ENCODE data around the gene ERCC1. TPM values are rescaled to one million over a fixed set of nuclear protein-coding genes. Genes with fewer than 3 reads are reported as not detected.

The ERCC1 gene
- total and polyA plus RNA-seq, 2 of the 13 experiments (the other 11 are each of a cell fraction or from before 2014, with no cell fraction given): 40.0 to 66.4 TPM

- ChIA-PET POLR2A (interaction anchor here (0.6 to 2.1 kb wide), 2 partner anchors 9 to 19 kb away, joined by 3 to 7 read pairs; partner anchors contain the start of gene FOSB), CTCF (ENCODE audit: low intra/inter-chr PET ratio, low total read pairs) (no interaction called here)
- Histone ChIP-seq H3K27me3 (ENCODE audit: control insufficient read depth in 1 of 2, insufficient read depth in 2 of 2, low read length in 2 of 2) (peaks cover 0 to 8% of the 10 kb centered on the region in 2 experiments; a peak in 3 of 5 replicates), H3K4me2 (ENCODE audit: low read depth, low read length) (no peak overlapping the region), H3K4me3 (replicated peaks in 1 of 3; ENCODE audit: insufficient read depth in 1 of 3, low read depth in 2 of 3, low read length in 3 of 3) (no peak overlapping the region), H4K20me1 (ENCODE audit: insufficient read depth, low read length) (no peaks in the 10 kb centered on the region), H3K36me3 (replicated peaks in 1 of 2; ENCODE audit: control insufficient read depth in 1 of 2, insufficient read depth in 2 of 2, low read length in 2 of 2) (no peaks in the 10 kb centered on the region), H3K4me1 (ENCODE audit: insufficient read depth, low read length) (peaks cover 86% of the 10 kb centered on the region), H3K27ac (ENCODE audit: extremely low read length, insufficient read depth, low read length) (no peak overlapping the region), H3K9ac (ENCODE audit: insufficient read depth, low read depth, low read length) (no peak overlapping the region), H3K9me3 (ENCODE audit: low read length) (no peaks in the 10 kb centered on the region), H3K79me2 (ENCODE audit: insufficient read depth, low read length) (no peaks in the 10 kb centered on the region), H2AFZ (ENCODE audit: low read length) (no peak overlapping the region)
- ATAC-seq (no peak), DNase-seq (ENCODE audit: low spot score) (no peak), FAIRE-seq (no peak)
- no TSS peak for BruUV-seq (replicated peaks)
- WGBS (ENCODE audit: low lambda C conversion rate): 49% methylated on average over 3 of the region's 3 CpGs
- in situ Hi-C loops (cut with HindIII; ENCODE audit: extremely low pct_ligation_motif_present, low pct_unique_long_range_greater_than_20kb) (no loop called here), intact Hi-C loops (cut with micrococcal nuclease; ENCODE audit: unreplicated experiment) (no loop called here)
- TF ChIP-seq RFXANK (CRISPR knock-in tag; IDR thresholded peaks at IDR 0.05) (no peak), ZNF121 (CRISPR knock-in tag; IDR thresholded peaks at IDR 0.05) (peak; percentile 80)
Measured at GRCh38 chr19:45448425-45448756, 24.7 kb upstream of the ERCC1 start.

GRCh38 chr19:45446944-45447343 is 23.2 kb upstream of the ERCC1 start:
- DNase-seq (ENCODE audit: low spot score): no peak
- 52% methylated on average over 7 of the region's 7 CpGs for WGBS (ENCODE audit: low lambda C conversion rate)
- Histone ChIP-seq H4K20me1 (ENCODE audit: insufficient read depth, low read length) (no peaks in the 10 kb centered on the region), H2AFZ (ENCODE audit: low read length) (no peak overlapping the region), H3K79me2 (ENCODE audit: insufficient read depth, low read length) (no peaks in the 10 kb centered on the region), H3K4me3 (replicated peaks in 1 of 3; ENCODE audit: insufficient read depth in 1 of 3, low read depth in 2 of 3, low read length in 3 of 3) (no peak overlapping the region), H3K27ac (ENCODE audit: extremely low read length, insufficient read depth, low read length) (no peak overlapping the region), H3K4me1 (ENCODE audit: insufficient read depth, low read length) (peaks cover 82% of the 10 kb centered on the region), H3K9me3 (ENCODE audit: low read length) (no peaks in the 10 kb centered on the region), H3K9ac (ENCODE audit: insufficient read depth, low read depth, low read length) (no peak overlapping the region), H3K27me3 (ENCODE audit: control insufficient read depth in 1 of 2, insufficient read depth in 2 of 2, low read length in 2 of 2) (peaks cover 0 to 8% of the 10 kb centered on the region in 2 experiments; a peak in 3 of 5 replicates), H3K4me2 (ENCODE audit: low read depth, low read length) (peak overlapping the region; percentile 26; the same call in 1 of the 2 replicates), H3K36me3 (replicated peaks in 1 of 2; ENCODE audit: control insufficient read depth in 1 of 2, insufficient read depth in 2 of 2, low read length in 2 of 2) (no peaks in the 10 kb centered on the region)
- no TSS peak for BruUV-seq (replicated peaks)
- in situ Hi-C loops (cut with HindIII; ENCODE audit: extremely low pct_ligation_motif_present, low pct_unique_long_range_greater_than_20kb) (no loop called here), intact Hi-C loops (cut with micrococcal nuclease; ENCODE audit: unreplicated experiment) (no loop called here)
- no peak for ATAC-seq
- ChIA-PET CTCF (ENCODE audit: low intra/inter-chr PET ratio, low total read pairs) (interaction anchor here (3.1 kb wide), 1 partner anchor 31 kb away, joined by 9 read pairs; no protein-coding TSS in a partner anchor), POLR2A (no interaction called here)
- no peak for TF ChIP-seq TRAFD1 (CRISPR knock-in tag; IDR thresholded peaks at IDR 0.05; ENCODE audit: borderline replicate concordance)
- TF ChIP-seq ZNF577 (CRISPR knock-in tag; IDR thresholded peaks at IDR 0.05; ENCODE audit: borderline replicate concordance, low read depth): no peak
- TF ChIP-seq TBX2 (CRISPR knock-in tag; IDR thresholded peaks at IDR 0.05; ENCODE audit: borderline replicate concordance): no peak
- TF ChIP-seq ZKSCAN1 (IDR thresholded peaks at IDR 0.05; ENCODE audit: low read length): no peak
- no peak for TF ChIP-seq TOE1 (CRISPR knock-in tag; IDR thresholded peaks at IDR 0.05)
- FAIRE-seq: no peak
